CD4-positive, alpha-beta T cell treated with Interleukin-6 for 4 hours (primary cell): ENCODE measurements around the gene EHD3.

ENCODE experiments used
- DNase-seq: peaks from one replicate; pipeline ENCODE4 v3.0.0-alpha.2; 2020; ENCODE audit warnings: mixed read lengths

The EHD3 gene

GRCh38 chr2:31213601-31214443 is 20.1 kb upstream of the EHD3 start:
- no peak for DNase-seq

GRCh38 chr2:31214444-31214915 is 19.5 kb upstream of the EHD3 start:
- no peak for DNase-seq

GRCh38 chr2:31216734-31217133 is 17.2 kb upstream of the EHD3 start:
- DNase-seq = no peak

- no peak for DNase-seq
Observed at GRCh38 chr2:31217465-31218200, 16.3 kb upstream of the EHD3 start, which contains the start of gene CAPN14. TSS of gene CAPN14 (minus strand) at chr2:31217515. CDS start at chr2:31205447, 12,068 bp downstream.

GRCh38 chr2:31219131-31219969 is 14.6 kb upstream of the EHD3 start:
- DNase-seq = no peak

- no peak for DNase-seq
Observed at GRCh38 chr2:31221544-31221943, 12.4 kb upstream of the EHD3 start.

GRCh38 chr2:31222071-31222470 is 11.9 kb upstream of the EHD3 start:
- no peak for DNase-seq

- DNase-seq = no peak
Observed at GRCh38 chr2:31223026-31223425, 10.9 kb upstream of the EHD3 start.

GRCh38 chr2:31223749-31224148 is 10.2 kb upstream of the EHD3 start:
- DNase-seq = no peak

- no peak for DNase-seq
Observed at GRCh38 chr2:31226266-31226665, 7.7 kb upstream of the EHD3 start.

- DNase-seq = no peak
Observed at GRCh38 chr2:31227110-31227509, 6.8 kb upstream of the EHD3 start.

- no peak for DNase-seq
Observed at GRCh38 chr2:31227711-31228125, 6.2 kb upstream of the EHD3 start.

GRCh38 chr2:31228717-31229116 is 5.2 kb upstream of the EHD3 start:
- DNase-seq = no peak

GRCh38 chr2:31230751-31231150 is 3.2 kb upstream of the EHD3 start:
- no peak for DNase-seq

- DNase-seq = no peak
Observed at GRCh38 chr2:31231571-31232302, 2.2 kb upstream of the EHD3 start.

GRCh38 chr2:31232586-31232985 is 1.4 kb upstream of the EHD3 start:
- DNase-seq = no peak

GRCh38 chr2:31233231-31233630 is 721 bp upstream of the EHD3 start:
- no peak for DNase-seq

- DNase-seq = no peak
Observed at GRCh38 chr2:31234683-31235503, 941 bp downstream of the EHD3 start.

- DNase-seq = no peak
Observed at GRCh38 chr2:31235504-31235902, 1.6 kb downstream of the EHD3 start.

GRCh38 chr2:31236433-31237205 is 2.7 kb downstream of the EHD3 start:
- no peak for DNase-seq
